Daoy (cell line): Measurements from ENCODE around the gene DPM3. TPM values are rescaled to one million over a fixed set of nuclear protein-coding genes. Genes with fewer than 3 reads are reported as not detected.
"Not testable (repeated sequence)": the region's sequence is repeated elsewhere in the genome, so short reads cannot be mapped to it uniquely, and the experiment has no call there.

Experiments
- DNase-seq: peaks from one replicate; pipeline ENCODE4 v3.0.0-alpha.2; 2015; ENCODE audit warnings: low read depth
- total RNA-seq: library from RNA; depleted of rRNA; stranded (reverse); fragments of >200 nt; shearing (Covaris generic); gene quantifications from 2 replicates; pipeline ENCODE4 v1.2.3, GENCODE V29; 2014

The DPM3 gene
- total RNA-seq, 1 experiment from 2014 or later, result 66.4 TPM

DNA sequence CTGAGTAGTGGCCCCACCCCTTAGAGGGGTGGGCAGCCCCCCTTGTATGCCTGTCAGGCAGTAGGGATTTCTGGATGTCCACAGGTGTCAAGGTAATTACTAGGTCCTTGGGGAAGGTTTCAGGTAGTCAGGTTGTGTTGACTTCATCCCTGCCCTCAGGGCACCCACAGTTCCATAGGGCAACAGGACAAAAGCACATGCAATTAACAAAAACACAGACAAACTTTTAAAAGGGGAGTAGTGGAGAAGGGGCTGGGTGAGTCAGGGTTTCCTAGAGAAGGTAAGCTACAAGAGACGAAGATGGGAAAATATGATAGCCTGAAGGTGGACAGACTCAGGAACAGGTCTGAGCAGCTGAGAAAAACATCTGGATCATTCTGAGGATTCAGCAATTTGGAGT lies 18.7 kb upstream of the DPM3 start:
- DNase-seq, result no peak

DNA sequence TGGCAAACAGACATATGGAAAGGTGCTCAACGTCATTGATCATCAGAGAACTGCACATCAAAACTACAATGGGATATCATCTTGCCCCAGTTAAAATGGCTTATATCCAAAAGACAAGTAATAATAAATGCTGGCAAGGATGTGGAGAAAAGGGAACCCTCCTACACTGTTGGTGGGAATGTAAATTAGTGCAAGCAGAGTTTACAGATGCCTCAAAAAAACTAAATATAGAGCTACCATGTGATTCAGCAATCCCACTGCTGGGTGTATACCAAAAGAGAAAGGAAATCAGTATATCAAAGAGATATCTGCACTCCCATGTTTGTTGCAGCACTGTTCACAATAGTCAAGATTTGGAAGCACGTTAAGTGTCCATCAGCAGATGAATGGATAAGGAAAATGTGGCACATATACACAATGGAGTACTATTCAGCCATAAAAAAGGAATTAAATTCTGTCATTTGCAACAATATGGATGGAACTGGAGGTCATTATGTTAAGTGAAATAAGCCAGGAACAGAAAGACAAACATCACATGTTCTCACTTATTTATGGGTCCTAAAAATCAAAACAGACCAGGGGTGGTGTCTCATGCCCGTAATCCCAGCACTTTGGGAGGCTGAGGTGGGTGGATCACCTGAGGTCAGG lies 15.8 kb upstream of the DPM3 start:
- DNase-seq, result not testable (repeated sequence)

DNA sequence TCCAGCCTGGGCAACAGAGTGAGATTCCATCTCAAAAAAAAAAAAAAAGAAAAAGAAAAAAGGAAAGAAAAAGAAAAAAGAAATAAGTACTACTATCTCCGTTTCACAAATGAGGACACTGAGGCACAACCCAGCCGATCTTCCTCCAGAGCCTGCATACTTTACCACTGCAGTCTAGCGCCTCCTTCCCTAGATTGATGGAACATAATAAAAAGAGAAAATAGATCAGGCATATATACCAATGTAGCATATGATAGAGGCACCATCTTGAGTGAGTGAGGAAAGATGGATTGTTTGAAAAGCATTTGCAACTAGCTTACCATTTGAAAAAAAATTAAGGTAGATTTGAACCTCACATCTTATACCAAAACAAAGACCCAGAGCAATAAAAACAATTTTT lies 5.2 kb upstream of the DPM3 start:
- no peak for DNase-seq

- no peak for DNase-seq
These were observed 1.4 kb upstream of the DPM3 start for GRCh38 chr1:155141749-155142148.

DNA sequence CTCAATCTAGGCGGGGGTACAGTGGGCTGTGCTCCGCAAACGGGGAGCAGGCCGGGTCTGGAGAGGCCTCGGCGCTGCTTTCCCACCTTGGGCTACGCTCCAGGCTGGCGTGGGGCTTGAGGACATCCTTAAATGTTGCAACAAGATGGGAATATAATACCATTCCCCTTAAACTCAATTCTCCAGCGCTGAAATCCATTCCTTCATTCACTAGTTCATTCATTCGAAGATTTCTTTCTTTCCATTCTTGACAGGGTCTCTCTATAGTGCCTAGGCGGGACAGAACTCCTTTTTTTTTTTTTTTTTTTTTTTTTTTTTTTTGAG lies 261 bp upstream of the DPM3 start:
- no peak for DNase-seq

DNA sequence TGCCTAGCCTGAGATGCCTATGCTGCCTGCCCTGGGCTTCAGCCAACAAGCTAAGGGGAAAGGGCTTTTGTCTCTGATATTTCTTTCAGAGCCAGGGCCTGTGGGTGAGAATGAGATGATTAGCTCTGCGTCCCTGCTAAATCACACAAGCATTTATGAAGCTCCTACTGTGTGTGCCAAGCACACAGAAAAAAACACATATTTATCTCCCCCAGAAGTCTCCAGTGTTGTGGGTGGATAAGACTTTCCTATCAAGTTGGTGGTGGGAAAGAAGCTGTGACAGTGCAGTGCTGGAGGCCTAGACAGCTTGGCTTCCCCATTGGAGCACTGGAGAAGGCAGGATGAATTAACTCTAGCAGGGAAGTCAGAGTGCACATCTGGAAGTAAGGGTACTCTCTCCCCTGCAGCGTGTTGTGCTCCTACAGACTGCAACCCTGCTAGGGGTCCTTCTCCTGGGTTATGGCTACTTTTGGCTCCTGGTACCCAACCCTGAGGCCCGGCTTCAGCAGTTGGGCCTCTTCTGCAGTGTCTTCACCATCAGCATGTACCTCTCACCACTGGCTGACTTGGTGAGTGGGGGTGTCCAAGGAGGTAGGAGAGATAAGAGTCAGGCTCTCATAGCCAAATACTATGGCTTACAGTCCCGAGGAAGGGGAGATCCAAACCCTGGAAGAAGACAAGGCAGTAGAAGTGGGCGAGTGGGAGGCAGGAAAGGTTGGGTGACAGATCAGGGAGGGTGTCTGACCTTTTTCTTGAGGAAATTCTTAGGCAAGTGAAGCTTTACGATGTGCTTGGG lies 3.0 kb downstream of the DPM3 start:
- DNase-seq, result no peak

DNA sequence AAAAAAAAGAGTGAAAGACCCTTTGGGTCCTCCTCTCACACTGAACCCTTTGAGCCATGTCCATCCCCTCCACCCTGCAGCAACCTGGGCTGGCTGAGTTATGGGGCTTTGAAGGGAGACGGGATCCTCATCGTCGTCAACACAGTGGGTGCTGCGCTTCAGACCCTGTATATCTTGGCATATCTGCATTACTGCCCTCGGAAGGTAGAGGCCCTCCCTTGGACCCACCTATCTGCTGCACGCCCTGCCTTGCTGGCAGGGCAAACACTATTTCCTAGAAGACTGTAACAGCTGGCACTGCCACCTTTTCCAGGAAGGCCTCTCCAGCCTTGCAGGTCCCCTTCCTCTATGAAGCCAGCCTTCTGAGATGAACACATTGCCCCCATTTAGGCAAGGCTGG lies 3.6 kb downstream of the DPM3 start:
- no peak for DNase-seq

DNA sequence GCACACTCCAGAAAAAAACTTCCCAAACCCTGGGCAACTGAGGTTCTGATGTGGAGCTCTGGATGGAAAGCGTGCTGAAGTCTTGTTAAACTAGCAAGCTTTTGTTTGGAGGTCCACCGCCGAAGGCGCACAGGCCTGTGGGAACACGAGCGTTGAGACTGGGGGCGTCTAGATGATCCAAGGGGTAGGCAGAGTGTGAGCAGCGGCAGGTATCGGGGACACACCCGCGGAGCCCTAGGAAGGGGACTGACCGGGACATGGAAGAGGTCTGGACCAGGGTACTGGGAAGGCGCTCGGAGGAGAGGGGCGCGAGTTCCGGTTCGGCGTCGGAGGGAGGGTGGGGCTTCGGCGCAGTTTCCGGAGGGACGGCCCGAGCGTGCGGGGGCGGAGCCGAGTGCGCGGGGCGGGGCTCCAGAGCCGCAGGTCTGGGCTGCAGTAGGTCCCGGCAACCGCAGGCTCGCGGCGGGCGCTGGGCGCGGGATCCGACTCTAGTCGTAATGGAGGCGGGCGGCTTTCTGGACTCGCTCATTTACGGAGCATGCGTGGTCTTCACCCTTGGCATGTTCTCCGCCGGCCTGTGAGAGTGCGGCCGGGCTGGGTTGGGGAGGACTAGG lies 4.8 kb downstream of the DPM3 start, which contains the start of gene SLC50A1:
TSS of gene SLC50A1 (plus strand) at position 438 of the 614 bp plus-strand sequence. CDS start at position 498, 60 bp downstream.
- DNase-seq, result peak; percentile 98

DNA sequence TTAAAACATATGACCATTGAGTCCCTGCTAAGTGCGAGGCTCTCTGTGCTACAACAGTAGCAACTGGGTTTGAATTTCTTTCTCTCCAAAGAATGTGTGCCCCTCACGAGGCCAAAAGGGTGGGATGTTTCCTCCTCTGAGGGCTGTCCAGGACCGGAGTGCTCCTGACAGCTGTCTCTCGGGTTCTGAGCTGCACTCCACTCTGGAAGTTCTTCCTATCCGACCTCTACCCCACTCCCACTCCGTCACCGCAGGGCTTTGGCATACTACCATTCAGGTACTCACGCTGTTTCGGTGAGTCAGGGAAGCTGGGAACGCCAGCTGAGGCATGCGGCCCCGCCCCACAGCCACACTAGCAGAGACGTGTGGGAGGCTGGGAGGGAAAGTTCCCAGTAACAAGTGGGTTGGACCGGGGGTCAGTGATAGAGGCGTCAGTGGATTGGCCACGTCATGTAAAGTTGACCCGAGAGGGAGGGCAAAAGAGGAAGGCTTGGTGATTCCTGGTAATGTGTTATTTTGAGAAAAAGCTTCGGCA lies 5.4 kb downstream of the DPM3 start:
- peak; percentile 99 for DNase-seq

GRCh38 chr1:155134322-155134721 lies 6.0 kb downstream of the DPM3 start:
- DNase-seq, result no peak

GRCh38 chr1:155133799-155134281 lies 6.5 kb downstream of the DPM3 start:
- DNase-seq, result no peak

- DNase-seq, result no peak
These were observed 8.5 kb downstream of the DPM3 start for GRCh38 chr1:155131856-155132255.

- no peak for DNase-seq
These were observed 9.0 kb downstream of the DPM3 start for GRCh38 chr1:155131285-155131684.

DNA sequence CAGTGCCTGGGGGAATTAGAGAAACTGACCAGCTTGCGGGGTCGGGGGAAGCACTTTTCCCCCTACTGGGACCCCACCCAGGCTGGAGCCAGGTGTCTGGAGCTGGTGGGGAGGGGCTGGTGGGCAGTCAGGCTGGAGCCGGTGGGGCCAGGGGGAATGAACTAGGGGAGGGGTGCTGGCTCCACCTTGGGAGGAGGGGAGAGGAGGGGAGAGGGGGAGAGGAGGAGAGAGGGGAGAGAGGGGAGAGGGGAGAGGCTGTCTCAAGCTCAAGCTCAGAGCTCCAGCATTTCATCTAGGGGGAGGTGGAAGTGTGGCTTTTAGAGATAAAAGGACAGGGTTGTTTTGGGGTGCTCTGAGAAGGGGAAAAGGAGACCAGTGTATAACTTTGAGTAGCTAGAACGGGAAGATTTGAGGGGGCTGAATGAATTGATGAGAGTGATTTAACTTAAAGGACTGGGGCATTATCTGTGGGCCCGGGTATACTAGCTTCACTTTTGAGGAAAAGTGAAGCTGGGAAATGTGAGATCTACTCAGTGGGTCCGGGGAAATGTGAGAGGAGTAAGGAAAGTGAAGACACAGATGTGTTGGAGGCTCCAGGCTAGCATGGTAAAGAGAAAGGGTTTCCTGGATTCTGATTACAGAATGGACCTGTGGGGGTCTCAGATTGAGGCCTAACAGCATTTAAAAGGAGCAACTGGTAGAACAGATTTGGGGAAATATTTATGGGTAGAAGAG lies 9.9 kb downstream of the DPM3 start:
- DNase-seq, result no peak

GRCh38 chr1:155128755-155129473 lies 11.4 kb downstream of the DPM3 start:
- DNase-seq, result peak; percentile 59

DNA sequence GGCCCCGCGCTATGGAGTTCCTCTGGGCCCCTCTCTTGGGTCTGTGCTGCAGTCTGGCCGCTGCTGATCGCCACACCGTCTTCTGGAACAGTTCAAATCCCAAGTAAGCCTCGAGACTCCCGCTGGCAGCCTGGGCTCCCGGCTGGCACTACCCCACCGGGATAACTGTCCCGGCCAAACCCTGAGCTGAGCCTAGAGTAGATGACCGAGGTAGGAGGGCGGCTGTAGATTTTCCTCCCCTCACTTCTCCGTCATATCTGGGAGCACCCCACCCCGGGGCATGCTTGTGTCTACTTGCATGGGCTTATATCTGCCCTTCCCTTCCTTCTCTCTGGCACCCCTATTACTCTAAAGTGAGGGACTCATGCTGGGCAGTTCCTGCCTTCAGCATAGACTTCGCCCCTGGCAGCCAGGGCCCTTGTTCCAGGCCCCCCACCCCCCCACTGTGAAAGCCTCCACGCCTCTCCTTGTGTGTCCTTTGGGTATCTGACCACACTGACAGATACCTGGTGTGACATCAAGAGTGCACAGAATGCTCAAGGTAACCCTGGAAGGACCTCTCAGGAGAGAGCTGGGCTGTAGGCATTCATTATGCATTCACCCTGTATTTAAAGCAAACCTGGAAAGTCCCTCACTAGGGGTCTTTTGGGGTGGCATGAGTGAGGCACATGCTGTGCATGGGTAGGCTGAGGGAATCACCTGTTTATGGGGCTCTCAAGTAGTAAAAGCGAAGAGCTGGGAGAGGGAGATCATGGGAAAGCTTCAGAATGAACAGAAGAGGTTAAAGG lies 12.2 kb downstream of the DPM3 start:
- DNase-seq, result no peak

DNA sequence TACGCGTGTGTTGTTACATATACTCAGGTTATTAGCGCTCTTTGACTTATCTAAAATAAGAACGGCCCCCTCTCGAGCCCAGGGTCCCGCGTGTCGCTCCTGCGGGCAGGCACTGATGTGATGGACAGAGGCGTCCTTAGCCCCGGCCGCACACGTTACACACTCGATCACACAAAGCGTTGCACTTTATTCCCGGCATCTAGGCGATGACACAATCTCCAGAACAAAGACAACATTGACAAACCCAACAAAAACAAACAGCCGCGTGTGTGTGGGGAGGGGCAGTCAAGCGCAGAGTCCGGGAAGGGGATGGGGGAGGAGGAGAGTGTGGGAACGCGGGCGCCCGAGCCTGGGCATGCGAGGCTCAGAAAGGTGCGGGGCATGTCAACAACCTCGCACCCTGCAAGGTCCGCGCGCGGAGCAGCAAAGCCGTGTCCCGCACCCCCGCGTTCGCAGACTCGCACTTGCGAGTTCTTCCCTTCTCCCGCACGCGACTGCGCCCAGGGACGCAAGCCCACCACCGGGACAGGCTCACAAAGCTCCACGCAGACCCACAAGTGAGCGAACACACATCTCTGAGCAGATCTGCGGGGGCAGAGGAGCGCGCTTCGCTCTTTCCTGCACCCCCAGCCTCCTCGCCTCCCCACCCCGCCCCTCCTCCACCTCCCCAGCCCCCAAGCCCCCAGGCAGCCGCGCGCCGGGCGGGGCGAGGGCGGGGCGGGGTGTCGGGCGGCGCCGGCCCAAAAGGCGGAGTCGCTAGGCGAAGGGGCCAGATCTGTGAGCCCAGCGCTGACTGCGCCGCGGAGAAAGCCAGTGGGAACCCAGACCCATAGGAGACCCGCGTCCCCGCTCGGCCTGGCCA lies 13.0 kb downstream of the DPM3 start, which contains the start of gene EFNA1:
TSS of gene EFNA1 (plus strand) at position 772 of the 862 bp plus-strand sequence. CDS start 102 bp downstream, outside the sequence.
- DNase-seq, result peak; percentile 85

GRCh38 chr1:155126556-155127104 lies 13.7 kb downstream of the DPM3 start:
- peak; percentile 70 for DNase-seq
